Activated CD4-positive, alpha-beta T cell treated with anti-CD3 and anti-CD28 coated beads for 36 hours (primary cell): ENCODE measurements around the gene CLK4. TPM values are rescaled to one million over a fixed set of nuclear protein-coding genes. Genes with fewer than 3 reads are reported as not detected.

Experiments used
- total RNA-seq, 2 experiments: library from RNA; stranded (reverse); gene quantifications; one replicate each; pipeline ENCODE4 v1.2.3, GENCODE V29; 2021

Gene CLK4
- total RNA-seq, 2 experiments from 2014 or later: 21.2 to 22.6 TPM

Other genes starting within 250 kb of the CLK4 start
- gene COL23A1, start 36.7 kb downstream of the CLK4 start, total RNA-seq: not detected
- 10 to 100 TPM in 1 of 2 experiments, 1 to 10 TPM in 1; 7.9 to 10.4 TPM for gene ZNF354A, start 103.6 kb upstream of the CLK4 start, total RNA-seq
- 10 to 100 TPM; 10.8 to 11.9 TPM for gene ZNF354B, start 232.9 kb upstream of the CLK4 start, total RNA-seq